22Rv1 (cell line): ENCODE measurements around the gene ASTN2.

Experiments used
- H3K27ac ChIP-seq: fragments of 450-650 bp; 2 replicates; pipeline ENCODE4 v1.5.1; 2017
- ZFX ChIP-seq: fragments of 450-650 bp; IDR thresholded peaks from 2 replicates; pipeline ENCODE4 v1.6.1; 2017; ENCODE audit warnings: antibody characterized with exemption, borderline replicate concordance
- TF ChIP-seq, protein P1 (sequence below): fragments of 450-650 bp; IDR thresholded peaks from 2 replicates; pipeline ENCODE4 v1.5.1; 2017; ENCODE audit warnings: mild to moderate bottlenecking

ASTN2 gene

DNA sequence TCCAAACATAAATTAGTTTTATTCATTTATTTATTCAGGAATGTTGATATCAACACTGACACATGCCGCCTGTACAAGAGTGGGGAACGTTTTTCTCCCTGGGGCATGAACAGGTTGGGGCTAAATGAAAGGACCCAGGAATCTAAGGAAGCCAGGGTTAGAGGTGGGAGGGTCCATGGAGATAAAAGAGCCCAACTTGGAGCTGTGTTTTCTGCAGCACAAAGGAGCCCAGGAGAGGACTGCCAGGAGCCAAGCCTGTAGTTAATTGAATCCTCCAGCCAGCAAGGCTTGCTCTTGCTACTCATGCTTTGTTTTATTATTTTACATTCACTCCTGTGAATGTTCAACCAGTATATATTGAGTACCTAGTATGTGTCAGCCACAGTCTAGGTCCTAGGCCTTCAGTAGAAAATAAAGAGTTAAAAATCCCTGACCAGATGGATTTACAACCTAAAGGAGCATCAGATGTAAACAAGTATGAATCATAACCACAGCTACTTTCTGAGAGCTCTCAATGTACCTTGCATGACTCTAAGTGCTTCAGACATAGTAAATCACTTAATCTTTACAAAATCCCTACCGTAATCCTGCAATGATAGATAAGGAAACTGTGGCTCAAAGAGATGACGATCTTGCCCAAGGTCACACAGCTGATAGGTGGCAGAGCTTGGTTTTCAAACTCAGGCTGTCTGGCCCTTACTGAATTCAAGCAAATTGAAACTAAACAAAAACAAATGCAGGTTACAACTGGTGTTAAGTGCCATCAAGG lies 69.8 kb downstream of the ASTN2 start:
- TF ChIP-seq, protein P1, sequence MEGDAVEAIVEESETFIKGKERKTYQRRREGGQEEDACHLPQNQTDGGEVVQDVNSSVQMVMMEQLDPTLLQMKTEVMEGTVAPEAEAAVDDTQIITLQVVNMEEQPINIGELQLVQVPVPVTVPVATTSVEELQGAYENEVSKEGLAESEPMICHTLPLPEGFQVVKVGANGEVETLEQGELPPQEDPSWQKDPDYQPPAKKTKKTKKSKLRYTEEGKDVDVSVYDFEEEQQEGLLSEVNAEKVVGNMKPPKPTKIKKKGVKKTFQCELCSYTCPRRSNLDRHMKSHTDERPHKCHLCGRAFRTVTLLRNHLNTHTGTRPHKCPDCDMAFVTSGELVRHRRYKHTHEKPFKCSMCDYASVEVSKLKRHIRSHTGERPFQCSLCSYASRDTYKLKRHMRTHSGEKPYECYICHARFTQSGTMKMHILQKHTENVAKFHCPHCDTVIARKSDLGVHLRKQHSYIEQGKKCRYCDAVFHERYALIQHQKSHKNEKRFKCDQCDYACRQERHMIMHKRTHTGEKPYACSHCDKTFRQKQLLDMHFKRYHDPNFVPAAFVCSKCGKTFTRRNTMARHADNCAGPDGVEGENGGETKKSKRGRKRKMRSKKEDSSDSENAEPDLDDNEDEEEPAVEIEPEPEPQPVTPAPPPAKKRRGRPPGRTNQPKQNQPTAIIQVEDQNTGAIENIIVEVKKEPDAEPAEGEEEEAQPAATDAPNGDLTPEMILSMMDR: no peak
- no peak for TF ChIP-seq ZFX
- H3K27ac ChIP-seq: no peak overlapping the region

- H3K27ac ChIP-seq: no peak overlapping the region
- TF ChIP-seq, protein P1: no peak
- TF ChIP-seq ZFX: no peak
These were observed 71.4 kb downstream of the ASTN2 start for GRCh38 chr9:117343427-117343826.

DNA sequence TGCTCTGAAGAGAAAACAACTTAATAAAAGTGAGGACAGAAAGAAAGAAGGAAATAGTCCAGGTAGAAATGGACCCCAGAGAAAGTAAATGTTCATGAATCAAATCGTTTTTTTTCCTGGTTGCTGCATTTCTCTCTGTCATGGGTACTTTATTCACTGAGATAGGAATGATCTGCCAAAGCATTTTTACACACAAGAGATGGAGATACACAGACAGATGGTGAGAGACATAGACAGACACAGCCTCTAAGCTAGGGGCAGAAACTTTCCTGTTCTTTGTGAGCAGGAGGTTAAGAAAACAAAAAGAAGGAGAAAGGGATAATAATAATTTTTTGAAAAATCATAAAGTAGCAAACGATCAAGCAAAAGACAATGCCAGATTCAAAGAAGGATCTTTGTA lies 73.7 kb downstream of the ASTN2 start:
- TF ChIP-seq, protein P1: no peak
- no peak for TF ChIP-seq ZFX
- no peak overlapping the region for H3K27ac ChIP-seq

- TF ChIP-seq, protein P1: no peak
- no peak for TF ChIP-seq ZFX
- no peak overlapping the region for H3K27ac ChIP-seq
These were observed 74.4 kb downstream of the ASTN2 start for GRCh38 chr9:117340422-117340821.

- no peak for TF ChIP-seq ZFX
- TF ChIP-seq, protein P1: no peak
- H3K27ac ChIP-seq: no peak overlapping the region
These were observed 78.9 kb downstream of the ASTN2 start for GRCh38 chr9:117335837-117336433.

- no peak for TF ChIP-seq ZFX
- TF ChIP-seq, protein P1: no peak
- no peak overlapping the region for H3K27ac ChIP-seq
These were observed 80.8 kb downstream of the ASTN2 start for GRCh38 chr9:117334101-117334500.

DNA sequence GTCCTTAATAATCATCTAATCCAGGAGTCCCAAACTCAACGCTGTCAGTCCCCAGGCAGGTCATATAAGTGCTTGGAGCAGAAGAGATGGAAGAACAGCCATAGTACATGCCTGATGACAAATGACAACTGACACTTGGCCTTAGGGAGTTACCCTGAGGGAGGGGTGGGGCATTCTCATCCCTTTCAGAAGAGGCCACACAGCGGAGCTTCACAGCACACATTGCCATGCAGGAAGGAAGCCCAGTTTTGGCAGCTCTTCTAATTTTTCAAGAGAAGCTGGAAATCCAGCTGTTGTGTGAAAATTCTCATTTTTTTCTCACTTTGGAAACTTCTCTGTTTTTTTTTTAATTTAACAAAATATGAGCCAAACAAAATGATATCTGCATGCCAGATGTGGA lies 89.0 kb downstream of the ASTN2 start:
- TF ChIP-seq, protein P1: no peak
- TF ChIP-seq ZFX: no peak
- no peak overlapping the region for H3K27ac ChIP-seq
